RPMI7951 (cell line): ENCODE results near the gene MANEA. TPM values are rescaled to one million over a fixed set of nuclear protein-coding genes. Genes with fewer than 3 reads are reported as not detected.

Experiments
- DNase-seq: peaks from one replicate; pipeline ENCODE4 v3.0.0-alpha.2; 2012; ENCODE audit warnings: low read depth
- total RNA-seq: library from RNA; depleted of rRNA; stranded (reverse); fragments of >200 nt; shearing (Covaris generic); gene quantifications from 2 replicates; pipeline ENCODE4 v1.2.3, GENCODE V29; 2014

MANEA gene
- total RNA-seq, 1 experiment from 2014 or later: 47.2 TPM

DNA sequence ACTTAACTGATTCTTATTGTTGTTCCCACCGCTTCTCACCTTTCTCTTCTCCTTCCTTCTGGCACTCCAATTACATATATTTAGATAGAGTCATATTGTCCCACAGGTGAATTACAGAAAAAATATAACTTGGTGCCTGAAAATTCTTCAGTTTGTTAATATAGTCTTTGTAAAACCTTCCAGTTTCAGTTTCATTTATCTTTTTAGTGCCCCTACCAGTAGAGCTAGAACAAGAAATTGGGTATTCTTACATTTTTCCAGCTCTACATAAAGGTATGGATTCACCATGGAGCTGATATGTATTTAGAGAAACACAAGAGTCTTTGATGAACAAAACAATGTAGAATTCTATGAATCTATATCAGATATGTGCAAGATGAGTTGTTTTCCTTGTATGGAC lies 10.7 kb downstream of the MANEA start:
- no peak for DNase-seq

DNA sequence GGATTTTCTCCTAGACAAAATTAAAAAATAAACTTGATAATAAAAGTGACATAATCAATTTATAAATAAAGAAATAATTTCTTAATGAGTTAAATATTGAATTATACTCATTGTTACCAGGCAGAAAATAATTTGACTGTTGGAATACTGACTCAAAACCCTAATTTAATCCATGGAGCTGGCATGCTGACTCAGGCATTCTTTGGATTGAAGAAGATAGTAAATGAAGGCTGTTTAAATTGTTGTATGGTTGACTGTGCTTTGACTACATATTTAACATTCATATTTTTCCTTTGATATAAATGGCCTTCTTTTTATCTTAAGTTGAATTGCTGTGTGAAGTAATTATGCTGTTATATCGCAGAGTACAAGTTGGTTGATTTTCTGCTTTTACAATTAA lies 11.7 kb downstream of the MANEA start:
- DNase-seq: no peak

DNA sequence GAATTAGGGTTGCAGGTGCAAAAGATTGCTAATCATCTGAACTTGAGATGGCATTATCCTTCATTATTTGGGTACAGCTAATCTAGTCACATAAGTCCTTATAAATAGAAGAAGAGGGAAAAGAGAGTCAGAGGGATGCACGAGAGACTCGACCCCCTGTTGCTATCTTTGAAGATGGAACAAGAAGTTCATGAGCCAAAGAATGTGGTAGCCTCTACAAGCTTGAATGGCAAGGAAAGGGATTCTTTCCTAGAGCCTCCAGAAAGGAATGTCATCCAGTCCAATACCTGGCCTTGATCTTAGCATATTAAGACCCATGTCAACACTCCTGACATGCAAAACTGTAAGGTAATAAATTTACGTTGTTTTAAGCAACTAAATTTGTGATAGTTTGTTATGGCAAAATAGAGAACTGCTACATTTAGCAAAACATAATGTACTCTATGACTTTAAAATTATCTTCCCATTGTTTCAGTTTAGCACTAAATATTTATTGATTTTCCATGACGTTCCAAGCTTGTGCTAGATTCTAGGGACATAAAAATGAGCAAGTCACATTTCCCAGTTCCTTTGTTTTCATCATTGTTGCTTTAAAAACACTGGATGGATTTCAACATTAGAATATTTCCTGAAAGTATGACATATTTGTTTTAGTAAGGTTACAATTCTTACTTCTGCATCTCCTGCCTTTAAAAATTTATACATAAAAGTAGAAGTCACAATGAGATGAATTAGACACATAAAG lies 12.7 kb downstream of the MANEA start:
- DNase-seq: no peak

DNA sequence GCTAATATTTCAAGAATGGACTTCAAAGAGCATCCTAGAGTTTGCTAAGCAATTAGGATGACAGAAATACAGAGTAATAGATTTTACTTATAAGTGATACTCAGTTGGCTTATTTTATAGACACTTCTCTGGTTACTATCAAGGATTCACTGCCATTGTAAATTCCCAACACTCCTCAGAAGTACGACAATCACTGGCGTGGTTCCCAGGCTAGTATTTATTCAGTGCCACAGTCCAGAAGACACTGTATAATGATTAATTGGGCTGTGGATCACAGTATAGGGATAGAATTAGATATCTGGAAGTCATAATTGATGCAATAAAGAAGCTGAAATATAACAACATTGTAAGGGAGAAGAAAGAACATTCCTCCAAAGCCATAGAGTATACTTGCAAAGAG lies 15.7 kb downstream of the MANEA start:
- DNase-seq: no peak

DNA sequence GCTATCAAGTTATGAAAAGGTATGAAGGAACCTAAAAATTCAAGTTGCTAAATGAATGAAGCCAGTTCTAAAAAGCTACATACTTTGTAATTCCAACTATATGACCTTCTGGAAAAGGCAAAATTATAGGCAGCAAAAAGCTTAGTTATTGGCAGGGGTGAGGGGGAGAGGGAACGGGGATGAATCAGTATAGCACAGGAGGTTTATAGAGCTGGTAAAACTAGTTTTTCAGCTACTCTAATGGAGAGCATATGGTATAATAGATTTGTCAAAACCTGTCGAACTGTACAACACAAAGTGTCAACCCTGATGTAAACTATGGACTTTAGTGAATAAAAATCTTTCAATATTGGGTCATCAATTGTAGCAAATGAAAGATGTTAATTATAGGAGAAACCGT lies 18.7 kb downstream of the MANEA start:
- DNase-seq: no peak

DNA sequence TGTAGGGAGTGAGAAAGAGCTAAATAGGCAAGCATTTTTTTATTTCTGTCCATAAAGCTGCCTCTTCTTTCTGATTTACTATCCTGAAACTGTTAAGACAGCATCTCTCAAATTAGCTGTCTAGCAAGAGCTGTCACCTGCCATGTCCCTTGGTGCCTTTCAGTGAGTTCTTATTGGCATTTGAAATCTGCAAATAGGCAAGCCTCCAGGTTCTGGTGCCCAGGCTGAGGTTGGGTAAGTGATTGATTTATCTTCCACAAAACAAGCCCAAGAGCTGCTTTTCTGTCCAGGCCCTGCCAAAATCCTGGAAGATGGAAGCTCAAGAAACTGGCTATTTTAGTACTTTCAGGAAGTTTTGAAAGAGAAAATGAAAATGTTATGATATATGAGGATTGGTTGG lies 22.4 kb downstream of the MANEA start:
- no peak for DNase-seq

DNA sequence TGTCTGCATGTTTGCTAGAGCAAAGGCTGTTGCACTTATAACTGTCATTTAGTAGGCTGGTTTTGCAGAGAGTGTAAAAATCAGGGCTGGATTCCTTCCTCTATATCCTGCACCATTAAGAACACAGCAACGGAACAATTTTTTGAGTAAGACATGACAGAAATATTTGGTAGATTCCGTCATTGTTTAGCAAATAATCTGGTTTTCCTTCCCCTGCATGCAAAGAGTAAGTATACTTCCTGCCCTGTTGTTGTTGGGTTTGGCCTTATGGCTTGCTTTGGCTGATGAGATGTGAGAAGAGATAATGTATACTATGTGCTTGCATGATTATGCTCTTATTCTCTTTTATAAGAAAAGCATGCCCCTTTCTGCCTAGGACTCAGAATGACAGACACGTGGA lies 23.8 kb downstream of the MANEA start:
- no peak for DNase-seq

DNA sequence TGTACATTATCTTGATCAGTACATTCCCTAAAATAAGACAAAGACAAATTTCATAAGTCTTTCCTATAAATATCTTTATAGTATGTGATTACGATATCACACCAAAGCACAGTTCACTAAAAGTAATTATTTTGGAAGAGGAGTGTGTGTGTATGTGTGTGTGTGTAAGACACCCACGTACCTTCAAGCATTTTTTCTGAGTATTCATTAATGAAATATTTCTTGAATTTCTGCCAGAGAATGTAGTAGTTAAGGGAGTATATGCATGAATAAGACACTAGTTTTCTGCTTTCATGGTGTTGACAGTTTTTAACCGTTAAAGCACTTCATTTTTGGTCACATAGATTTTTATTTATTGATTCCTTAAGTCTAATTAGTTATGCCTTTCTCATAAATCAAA lies 36.8 kb downstream of the MANEA start:
- no peak for DNase-seq

DNA sequence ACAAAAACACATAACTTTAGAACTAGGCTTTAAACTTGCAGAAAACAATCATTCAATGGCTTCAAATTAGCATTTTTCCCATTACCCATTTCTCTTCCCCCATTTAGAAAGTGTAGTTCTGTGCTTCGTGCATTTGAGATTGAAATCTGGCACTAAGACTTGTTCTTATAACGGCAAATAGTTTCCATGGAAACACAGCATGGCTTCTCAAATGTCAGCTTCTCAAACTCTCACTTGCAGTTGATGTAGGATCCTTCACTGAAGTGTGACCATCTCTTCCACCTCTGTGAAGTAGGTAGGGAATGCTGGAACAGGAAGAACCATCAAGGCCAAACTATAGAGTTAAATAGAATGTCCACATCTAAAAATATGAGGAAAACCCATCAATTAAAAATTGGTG lies 52.2 kb downstream of the MANEA start:
- DNase-seq: no peak

DNA sequence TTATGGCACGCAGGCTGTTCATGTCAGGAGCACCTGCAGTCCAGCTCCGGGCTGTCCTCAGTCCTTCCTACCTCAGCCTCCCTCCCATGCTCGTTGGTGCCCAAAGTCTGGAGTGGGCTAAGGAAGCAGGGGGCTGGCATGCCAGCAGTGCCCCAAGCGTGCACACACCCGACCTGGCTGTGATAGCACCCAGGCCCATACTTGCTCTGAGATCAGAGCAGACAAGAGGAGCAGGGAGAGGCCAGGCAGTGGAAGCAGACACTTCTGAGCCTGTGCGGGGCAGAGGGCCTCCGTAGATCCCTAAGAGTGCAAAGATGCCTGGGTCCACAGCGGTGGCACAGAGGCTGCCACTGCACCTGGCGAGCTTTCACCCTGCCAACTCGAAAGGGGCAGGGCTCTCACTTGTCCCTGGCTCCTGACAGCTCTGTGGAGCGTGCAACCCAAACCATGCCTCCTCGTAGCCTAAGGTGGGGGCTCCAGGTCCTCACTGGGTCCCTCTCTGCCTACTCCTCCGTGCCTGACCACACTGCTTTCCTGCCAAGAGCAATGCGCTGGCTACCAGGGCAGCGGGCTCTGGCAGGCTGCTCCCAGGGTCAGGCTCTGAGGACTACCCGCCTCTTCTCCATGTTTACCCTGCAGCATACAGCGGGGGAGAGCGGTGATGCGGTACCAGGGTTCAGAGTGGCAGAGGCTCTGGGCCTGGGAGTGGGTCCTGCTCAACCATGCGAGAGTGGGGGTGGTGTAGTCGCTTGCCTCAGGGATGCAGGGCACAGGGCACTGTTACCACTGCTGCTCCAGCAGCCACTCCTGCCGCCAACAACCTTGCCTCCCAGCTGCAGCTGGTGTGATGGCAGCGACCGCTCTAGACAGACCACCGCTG lies 59.5 kb downstream of the MANEA start:
- no peak for DNase-seq

DNA sequence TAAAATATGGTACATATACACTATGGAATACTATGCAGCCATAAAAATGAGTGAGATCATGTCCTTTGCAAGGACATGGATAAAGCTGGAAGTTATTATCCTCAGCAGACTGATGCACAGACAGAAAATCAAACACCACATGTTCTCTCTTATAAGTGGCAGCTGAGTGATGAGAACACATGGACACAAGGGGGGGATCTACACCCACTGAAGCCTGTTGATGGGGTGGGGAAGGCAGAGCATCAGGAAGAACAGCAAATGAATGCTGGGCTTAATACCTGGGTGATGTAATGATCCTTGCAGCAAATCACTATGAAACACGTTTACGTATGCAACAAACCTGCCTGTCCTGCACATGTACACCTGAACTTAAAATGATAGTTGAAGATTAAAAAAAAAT lies 71.3 kb downstream of the MANEA start:
- DNase-seq: no peak

DNA sequence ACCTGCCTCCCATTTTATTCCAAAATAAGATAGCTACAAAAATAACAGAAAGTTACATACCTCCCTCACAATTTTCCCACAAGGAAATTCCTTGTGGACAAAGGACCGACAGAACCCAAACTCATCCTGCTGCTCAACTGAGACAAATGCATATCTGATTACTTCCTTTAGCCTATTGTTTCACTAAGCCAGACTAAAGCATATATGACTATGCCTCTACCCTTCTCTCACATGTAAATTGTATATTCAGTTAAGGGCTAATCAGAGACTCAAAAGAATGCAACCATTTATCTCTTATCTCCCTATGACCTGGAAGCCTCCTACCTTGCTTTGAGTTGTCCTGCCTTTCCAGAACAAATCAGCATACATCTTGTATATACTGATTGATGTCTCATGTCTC lies 72.1 kb downstream of the MANEA start:
- no peak for DNase-seq

DNA sequence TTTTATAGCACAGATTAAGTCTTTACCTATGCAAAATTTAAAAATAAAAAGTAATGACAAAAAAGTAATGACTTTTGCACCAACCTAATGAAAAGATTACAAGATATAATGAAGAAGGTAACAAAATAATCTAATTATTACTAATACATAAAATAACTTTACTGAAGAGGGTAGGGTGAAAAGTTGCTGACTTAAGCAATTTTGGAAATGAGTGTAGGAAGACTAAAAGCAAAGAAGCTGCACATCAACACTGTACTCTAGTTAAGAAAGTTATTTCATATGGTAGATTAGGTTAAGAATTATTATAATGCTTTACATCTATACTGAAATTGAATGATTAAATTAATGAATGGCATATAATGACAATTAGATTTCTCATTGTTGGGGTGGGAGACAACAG lies 76.8 kb downstream of the MANEA start:
- no peak for DNase-seq

DNA sequence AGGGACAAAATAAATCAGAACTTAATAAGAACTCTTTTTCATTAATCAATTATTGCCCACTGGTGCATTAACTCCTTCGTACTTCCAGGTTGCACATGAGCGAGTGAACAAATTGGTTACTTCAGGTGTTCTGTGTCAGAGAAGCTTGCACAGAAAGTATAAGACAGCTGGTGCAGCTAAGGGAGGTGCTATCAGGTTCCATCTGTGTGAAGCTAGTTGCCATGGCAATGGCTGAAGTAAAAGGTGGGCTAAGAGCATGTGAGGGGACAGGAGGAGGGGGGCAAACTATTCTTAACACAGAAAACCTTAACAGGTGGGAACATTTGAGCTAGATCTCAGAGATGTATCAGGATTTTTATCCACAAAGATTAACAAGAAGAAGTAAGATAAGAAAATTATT lies 81.6 kb downstream of the MANEA start:
- DNase-seq: no peak
